Endodermal cell (in vitro differentiated cells): ENCODE measurements around the gene ARHGAP10. TPM values are rescaled to one million over a fixed set of nuclear protein-coding genes. Genes with fewer than 3 reads are reported as not detected.

Experiments used
- DNase-seq: peaks from one replicate; pipeline ENCODE4 v3.0.0-alpha.2; 2017
- H3K27ac ChIP-seq: 2 replicates; pipeline ENCODE4 v1.5.1; 2013; ENCODE audit warnings: mild to moderate bottlenecking, low read depth, low read length, moderate library complexity
- H3K27me3 ChIP-seq: 2 replicates; pipeline ENCODE4 v1.6.1; 2013; ENCODE audit warnings: mild to moderate bottlenecking, low read length, moderate library complexity; ENCODE audit not compliant: insufficient read depth, control insufficient read depth, poor library complexity, severe bottlenecking
- H3K36me3 ChIP-seq: 2 replicates; pipeline ENCODE4 v1.7.0; 2013; ENCODE audit warnings: mild to moderate bottlenecking, low read length, moderate library complexity; ENCODE audit not compliant: control insufficient read depth, insufficient read depth
- H3K4me1 ChIP-seq: one replicate; pipeline ENCODE4 v1.7.0; 2013; ENCODE audit warnings: low read length; ENCODE audit not compliant: control insufficient read depth, insufficient read depth
- H3K4me3 ChIP-seq: 2 replicates; pipeline ENCODE4 v1.5.1; 2013; ENCODE audit warnings: mild to moderate bottlenecking, low read length, moderate library complexity
- H3K9ac ChIP-seq: 2 replicates; pipeline ENCODE4 v1.6.1; 2013; ENCODE audit warnings: mild to moderate bottlenecking, low read length, moderate library complexity; ENCODE audit not compliant: poor library complexity, severe bottlenecking; ENCODE audit errors: extremely low read depth
- H3K9me3 ChIP-seq: 2 replicates; pipeline ENCODE4 v1.6.1; 2013; ENCODE audit warnings: mild to moderate bottlenecking, low read length, moderate library complexity; ENCODE audit not compliant: control insufficient read depth
- H3K27ac Mint-ChIP-seq: 2 replicates; pipeline ENCODE4 v1.8.0; 2020; ENCODE audit warnings: mixed read lengths
- H3K27me3 Mint-ChIP-seq: 2 replicates; pipeline ENCODE4 v1.8.0; 2021; ENCODE audit warnings: mild to moderate bottlenecking, mixed read lengths; ENCODE audit not compliant: insufficient read depth
- H3K36me3 Mint-ChIP-seq: 2 replicates; pipeline ENCODE4 v1.8.0; 2020; ENCODE audit warnings: low read depth, mixed read lengths
- H3K4me1 Mint-ChIP-seq: 2 replicates; pipeline ENCODE4 v1.8.0; 2020; ENCODE audit warnings: mixed read lengths
- H3K4me3 Mint-ChIP-seq: 2 replicates; pipeline ENCODE4 v1.8.0; 2020; ENCODE audit warnings: mild to moderate bottlenecking, moderate library complexity, mixed read lengths
- H3K9me3 Mint-ChIP-seq: 2 replicates; pipeline ENCODE4 v1.8.0; 2020; ENCODE audit warnings: mild to moderate bottlenecking, mixed read lengths
- CTCF ChIP-seq: fragments of 200-600 bp; sonication (generic); conservative IDR thresholded peaks from 2 replicates; pipeline ENCODE4 v1.5.0; 2021; ENCODE audit warnings: antibody characterized with exemption, mild to moderate bottlenecking
- WGBS, 2 experiments: methylation state at CpG; one replicate each; pipeline versions ENCODE4 v1.1.5 to v1.1.7; 2013; ENCODE audit warnings: missing lambda C conversion rate in 2 of 2, mixed read lengths in 1 of 2; ENCODE audit not compliant: insufficient coverage in 1 of 2, insufficient read length in 1 of 2; 5-methylcytosine and 5-hydroxymethylcytosine counted together
- total RNA-seq, 2 donors: library from RNA; stranded (reverse); fragmentation: NEBNext Ultra II Directional in 1 of 2; extraction: Animal tissue kit (Norgen Biotek cat#: 25700) in 1 of 2; gene quantifications; 2 replicates in 1 of 2; 3 replicates in 1 of 2; pipeline ENCODE4 v1.2.1, GENCODE V29; 2021

Gene ARHGAP10
- total RNA-seq, 2 donors from 2014 or later, result 9.1 to 11.8 TPM

GRCh38 chr4:147984065-147984777 is 252.3 kb downstream of the ARHGAP10 start:
- Mint-ChIP-seq H3K4me1 (peaks cover 20% of the 10 kb centered on the region), H3K9me3 (peaks cover 5% of the 10 kb centered on the region), H3K27ac (no peak overlapping the region), H3K4me3 (no peak overlapping the region), H3K36me3 (peaks cover 1% of the 10 kb centered on the region), H3K27me3 (no peaks in the 10 kb centered on the region)
- DNase-seq, result peak; percentile 87
- Histone ChIP-seq H3K4me1 (peaks cover 9% of the 10 kb centered on the region), H3K27ac (no peak overlapping the region), H3K4me3 (no peak overlapping the region), H3K36me3 (no peaks in the 10 kb centered on the region), H3K9ac (no peak overlapping the region), H3K27me3 (no peaks in the 10 kb centered on the region), H3K9me3 (no peaks in the 10 kb centered on the region)
- 67 to 84% methylated on average over 9 to 15 of the region's 15 CpGs for WGBS, 2 experiments
- TF ChIP-seq CTCF, result peak; percentile 86

DNA sequence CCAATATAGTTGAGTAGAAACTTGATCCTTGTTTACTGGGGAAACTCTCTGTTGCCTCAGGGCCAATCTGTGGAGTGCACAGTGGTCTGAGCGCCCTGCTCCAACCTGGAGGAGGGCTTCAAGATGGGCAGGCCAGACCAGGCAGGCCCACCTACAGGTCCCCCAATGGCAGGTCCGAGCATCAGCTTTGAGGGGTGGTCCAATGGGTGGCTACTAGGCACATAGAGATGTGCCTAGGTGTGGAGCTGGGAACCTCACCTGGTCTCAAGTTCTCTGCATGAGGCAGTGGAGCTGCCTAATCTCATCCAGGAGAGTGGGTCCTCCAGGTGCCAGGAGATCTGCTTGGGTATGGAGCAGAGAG is 252.9 kb downstream of the ARHGAP10 start:
- no peak for TF ChIP-seq CTCF
- H3K36me3 Mint-ChIP-seq, result peaks cover 1% of the 10 kb centered on the region
- no peaks in the 10 kb centered on the region for H3K36me3 ChIP-seq
- WGBS, 2 experiments, result 93 to 100% methylated on average over 1 to 2 of the region's 2 CpGs
- H3K27me3 Mint-ChIP-seq, result no peaks in the 10 kb centered on the region
- no peak overlapping the region for H3K4me3 Mint-ChIP-seq
- H3K4me1 Mint-ChIP-seq, result peaks cover 23% of the 10 kb centered on the region
- DNase-seq, result no peak
- no peaks in the 10 kb centered on the region for H3K9me3 ChIP-seq
- H3K9me3 Mint-ChIP-seq, result peaks cover 3% of the 10 kb centered on the region
- H3K27ac Mint-ChIP-seq, result no peak overlapping the region
- H3K4me3 ChIP-seq, result no peak overlapping the region
- no peaks in the 10 kb centered on the region for H3K27me3 ChIP-seq
- peaks cover 9% of the 10 kb centered on the region for H3K4me1 ChIP-seq
- no peak overlapping the region for H3K9ac ChIP-seq
- H3K27ac ChIP-seq, result no peak overlapping the region

DNA sequence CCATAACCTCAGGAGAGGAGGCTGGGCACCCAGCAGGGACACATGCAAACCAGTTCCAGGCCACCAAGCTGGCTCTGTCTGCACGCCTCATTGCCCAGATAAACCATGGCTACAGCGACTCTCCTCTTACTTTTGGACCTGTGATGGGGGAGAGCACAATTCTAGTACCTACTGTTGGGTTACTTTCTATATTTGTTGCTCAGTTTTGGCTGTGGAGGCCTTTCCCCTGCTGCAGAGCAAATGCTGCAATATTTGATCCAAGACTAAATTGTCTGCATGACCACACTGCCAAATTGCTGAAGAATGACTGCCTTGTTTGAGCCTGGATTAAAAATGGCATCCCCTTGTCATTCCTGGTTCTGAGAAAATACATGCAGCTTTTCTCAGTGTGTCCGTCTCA is 253.5 kb downstream of the ARHGAP10 start:
- no peaks in the 10 kb centered on the region for H3K9me3 ChIP-seq
- H3K27me3 Mint-ChIP-seq, result no peaks in the 10 kb centered on the region
- H3K36me3 Mint-ChIP-seq, result peaks cover 1% of the 10 kb centered on the region
- no peak overlapping the region for H3K27ac Mint-ChIP-seq
- no peak overlapping the region for H3K9ac ChIP-seq
- peaks cover 25% of the 10 kb centered on the region for H3K4me1 Mint-ChIP-seq
- H3K36me3 ChIP-seq, result no peaks in the 10 kb centered on the region
- no peak overlapping the region for H3K27ac ChIP-seq
- no peak for TF ChIP-seq CTCF
- H3K4me3 ChIP-seq, result no peak overlapping the region
- H3K9me3 Mint-ChIP-seq, result peaks cover 3% of the 10 kb centered on the region
- H3K4me3 Mint-ChIP-seq, result no peak overlapping the region
- H3K27me3 ChIP-seq, result no peaks in the 10 kb centered on the region
- WGBS, 2 experiments, result 97 to 100% methylated on average over 1 to 3 of the region's 3 CpGs
- peaks cover 9% of the 10 kb centered on the region for H3K4me1 ChIP-seq
- no peak for DNase-seq
